Activated naive CD8-positive, alpha-beta T cell treated with anti-CD3 and anti-CD28 coated beads for 36 hours (primary cell): ENCODE results near the gene RANBP3. TPM values are rescaled to one million over a fixed set of nuclear protein-coding genes. Genes with fewer than 3 reads are reported as not detected.
"Not testable (repeated sequence)": the region's sequence is repeated elsewhere in the genome, so short reads cannot be mapped to it uniquely, and the experiment has no call there.

Experiments
- DNase-seq: peaks from one replicate; pipeline ENCODE4 v3.0.0; 2021
- H3K27ac Mint-ChIP-seq: one replicate; pipeline ENCODE4 v1.8.0; 2022; ENCODE audit warnings: mild to moderate bottlenecking, moderate library complexity, mixed read lengths
- H3K27me3 Mint-ChIP-seq: one replicate; pipeline ENCODE4 v1.8.0; 2022; ENCODE audit warnings: mild to moderate bottlenecking, mixed read lengths
- H3K36me3 Mint-ChIP-seq: one replicate; pipeline ENCODE4 v1.8.0; 2021; ENCODE audit warnings: mild to moderate bottlenecking, mixed read lengths
- H3K4me1 Mint-ChIP-seq: one replicate; pipeline ENCODE4 v1.8.0; 2021; ENCODE audit warnings: mixed read lengths
- H3K4me3 Mint-ChIP-seq: one replicate; pipeline ENCODE4 v1.8.0; 2022; ENCODE audit warnings: mild to moderate bottlenecking, moderate library complexity, mixed read lengths
- H3K9me3 Mint-ChIP-seq: one replicate; pipeline ENCODE4 v1.8.0; 2022; ENCODE audit warnings: mixed read lengths
- total RNA-seq, 2 experiments: library from RNA; stranded (reverse); gene quantifications; one replicate each; pipeline ENCODE4 v1.2.3, GENCODE V29; 2021

The RANBP3 gene
- total RNA-seq, 2 experiments from 2014 or later, result 94.0 to 109 TPM

- H3K4me3 Mint-ChIP-seq, result no peak overlapping the region
- H3K27me3 Mint-ChIP-seq, result peaks cover 22% of the 10 kb centered on the region
- no peaks in the 10 kb centered on the region for H3K9me3 Mint-ChIP-seq
- no peak overlapping the region for H3K27ac Mint-ChIP-seq
- peaks cover 6% of the 10 kb centered on the region for H3K4me1 Mint-ChIP-seq
- peaks cover 4% of the 10 kb centered on the region for H3K36me3 Mint-ChIP-seq
- no peak for DNase-seq
Observed at GRCh38 chr19:5894704-5895349, 83.1 kb downstream of the RANBP3 start.

DNA sequence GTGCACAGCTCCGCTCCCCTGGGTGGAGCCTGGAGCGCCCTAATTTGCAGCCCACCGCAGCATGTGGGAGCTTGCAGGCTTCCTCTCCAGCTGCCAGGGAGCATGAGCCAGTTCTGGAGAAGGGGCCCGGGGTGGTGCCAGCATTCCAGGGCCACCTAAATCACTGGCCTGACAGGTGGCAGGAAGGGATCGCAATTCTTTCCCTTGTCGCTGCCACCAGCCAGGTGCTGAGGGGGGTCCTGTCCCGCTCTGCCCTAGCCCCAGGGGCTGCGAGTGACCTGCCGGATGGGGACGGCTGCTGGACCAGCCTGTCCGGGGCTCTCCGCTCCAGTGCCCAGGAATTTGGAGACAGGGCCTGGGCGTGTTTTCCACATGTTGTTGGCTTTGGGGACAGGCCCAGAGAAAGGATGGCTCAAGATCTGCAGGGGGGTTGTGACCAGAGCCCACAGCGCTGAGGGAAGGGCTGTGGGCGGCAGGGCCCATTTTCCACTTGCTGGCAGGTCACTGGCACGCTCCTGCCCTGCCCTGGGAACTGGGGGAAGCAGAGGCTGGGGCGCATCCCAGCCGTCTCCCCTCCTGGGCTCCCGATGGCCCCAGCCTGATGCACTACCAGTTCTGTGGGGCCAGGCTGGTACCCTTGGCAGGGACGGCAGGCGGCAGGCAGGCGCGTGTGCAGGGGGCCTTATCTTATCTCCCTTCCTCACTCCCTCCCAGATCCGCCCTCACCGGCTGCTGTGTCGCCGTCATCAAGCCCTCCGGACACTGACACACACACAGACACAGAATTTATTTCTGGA is 83.8 kb downstream of the RANBP3 start:
- no peak overlapping the region for H3K4me3 Mint-ChIP-seq
- peaks cover 3% of the 10 kb centered on the region for H3K36me3 Mint-ChIP-seq
- peaks cover 30% of the 10 kb centered on the region for H3K27me3 Mint-ChIP-seq
- DNase-seq, result no peak
- H3K9me3 Mint-ChIP-seq, result no peaks in the 10 kb centered on the region
- H3K27ac Mint-ChIP-seq, result no peak overlapping the region
- H3K4me1 Mint-ChIP-seq, result peaks cover 4% of the 10 kb centered on the region

GRCh38 chr19:5893296-5893903 is 84.5 kb downstream of the RANBP3 start:
- no peak overlapping the region for H3K4me3 Mint-ChIP-seq
- no peak for DNase-seq
- H3K36me3 Mint-ChIP-seq, result peaks cover 3% of the 10 kb centered on the region
- peaks cover 37% of the 10 kb centered on the region for H3K27me3 Mint-ChIP-seq
- no peaks in the 10 kb centered on the region for H3K9me3 Mint-ChIP-seq
- H3K27ac Mint-ChIP-seq, result no peak overlapping the region
- peaks cover 4% of the 10 kb centered on the region for H3K4me1 Mint-ChIP-seq

GRCh38 chr19:5892772-5893275 is 85.1 kb downstream of the RANBP3 start:
- H3K4me3 Mint-ChIP-seq, result no peak overlapping the region
- no peak overlapping the region for H3K27ac Mint-ChIP-seq
- no peaks in the 10 kb centered on the region for H3K9me3 Mint-ChIP-seq
- peaks cover 3% of the 10 kb centered on the region for H3K4me1 Mint-ChIP-seq
- peaks cover 3% of the 10 kb centered on the region for H3K36me3 Mint-ChIP-seq
- DNase-seq, result no peak
- H3K27me3 Mint-ChIP-seq, result peaks cover 42% of the 10 kb centered on the region

GRCh38 chr19:5891938-5892771 is 85.8 kb downstream of the RANBP3 start:
- H3K4me3 Mint-ChIP-seq, result no peak overlapping the region
- peak; percentile 23 for DNase-seq
- H3K27ac Mint-ChIP-seq, result no peak overlapping the region
- H3K9me3 Mint-ChIP-seq, result no peaks in the 10 kb centered on the region
- H3K4me1 Mint-ChIP-seq, result peaks cover 2% of the 10 kb centered on the region
- peaks cover 43% of the 10 kb centered on the region for H3K27me3 Mint-ChIP-seq
- peaks cover 3% of the 10 kb centered on the region for H3K36me3 Mint-ChIP-seq

- Mint-ChIP-seq H3K27ac (peak overlapping the region; percentile 29), H3K4me3 (no peak overlapping the region), H3K27me3 (peaks cover 48% of the 10 kb centered on the region), H3K9me3 (no peaks in the 10 kb centered on the region), H3K4me1 (peaks cover 2% of the 10 kb centered on the region), H3K36me3 (peaks cover 3% of the 10 kb centered on the region)
- no peak for DNase-seq
Observed at GRCh38 chr19:5891572-5891937, 86.4 kb downstream of the RANBP3 start.

- Mint-ChIP-seq H3K4me1 (peaks cover 2% of the 10 kb centered on the region), H3K9me3 (no peaks in the 10 kb centered on the region), H3K4me3 (no peak overlapping the region), H3K27ac (no peak overlapping the region), H3K27me3 (peaks cover 52% of the 10 kb centered on the region), H3K36me3 (no peaks in the 10 kb centered on the region)
- no peak for DNase-seq
Observed at GRCh38 chr19:5890099-5890498, 87.8 kb downstream of the RANBP3 start.

- no peaks in the 10 kb centered on the region for H3K36me3 Mint-ChIP-seq
- no peak for DNase-seq
- H3K27me3 Mint-ChIP-seq, result peaks cover 56% of the 10 kb centered on the region
- no peaks in the 10 kb centered on the region for H3K9me3 Mint-ChIP-seq
- H3K4me1 Mint-ChIP-seq, result peaks cover 2% of the 10 kb centered on the region
- H3K27ac Mint-ChIP-seq, result no peak overlapping the region
- H3K4me3 Mint-ChIP-seq, result no peak overlapping the region
Observed at GRCh38 chr19:5889288-5889971, 88.5 kb downstream of the RANBP3 start.

GRCh38 chr19:5884065-5884811 is 93.7 kb downstream of the RANBP3 start:
- DNase-seq, result not testable (repeated sequence)

GRCh38 chr19:5883157-5883873 is 94.6 kb downstream of the RANBP3 start:
- not testable (repeated sequence) for H3K9me3 Mint-ChIP-seq, DNase-seq, H3K27ac Mint-ChIP-seq

More at GRCh38 chr19:5884065-5884811, 93.7 kb downstream of the RANBP3 start:
- H3K9me3 Mint-ChIP-seq, H3K4me1 Mint-ChIP-seq, H3K4me3 Mint-ChIP-seq, H3K36me3 Mint-ChIP-seq, H3K27ac Mint-ChIP-seq: not testable (repeated sequence)
- peaks cover 55% of the 10 kb centered on the region for H3K27me3 Mint-ChIP-seq

GRCh38 chr19:5882421-5882968 is 95.4 kb downstream of the RANBP3 start:
- no peak overlapping the region for H3K27ac Mint-ChIP-seq
- no peak for DNase-seq
- no peaks in the 10 kb centered on the region for H3K9me3 Mint-ChIP-seq
- H3K4me3 Mint-ChIP-seq, result no peak overlapping the region
- H3K4me1 Mint-ChIP-seq, result no peaks in the 10 kb centered on the region
- no peaks in the 10 kb centered on the region for H3K36me3 Mint-ChIP-seq
- H3K27me3 Mint-ChIP-seq, result peaks cover 56% of the 10 kb centered on the region

More at GRCh38 chr19:5883157-5883873, 94.6 kb downstream of the RANBP3 start:
- peaks cover 54% of the 10 kb centered on the region for H3K27me3 Mint-ChIP-seq
- not testable (repeated sequence) for H3K4me3 Mint-ChIP-seq, H3K36me3 Mint-ChIP-seq, H3K4me1 Mint-ChIP-seq

DNA sequence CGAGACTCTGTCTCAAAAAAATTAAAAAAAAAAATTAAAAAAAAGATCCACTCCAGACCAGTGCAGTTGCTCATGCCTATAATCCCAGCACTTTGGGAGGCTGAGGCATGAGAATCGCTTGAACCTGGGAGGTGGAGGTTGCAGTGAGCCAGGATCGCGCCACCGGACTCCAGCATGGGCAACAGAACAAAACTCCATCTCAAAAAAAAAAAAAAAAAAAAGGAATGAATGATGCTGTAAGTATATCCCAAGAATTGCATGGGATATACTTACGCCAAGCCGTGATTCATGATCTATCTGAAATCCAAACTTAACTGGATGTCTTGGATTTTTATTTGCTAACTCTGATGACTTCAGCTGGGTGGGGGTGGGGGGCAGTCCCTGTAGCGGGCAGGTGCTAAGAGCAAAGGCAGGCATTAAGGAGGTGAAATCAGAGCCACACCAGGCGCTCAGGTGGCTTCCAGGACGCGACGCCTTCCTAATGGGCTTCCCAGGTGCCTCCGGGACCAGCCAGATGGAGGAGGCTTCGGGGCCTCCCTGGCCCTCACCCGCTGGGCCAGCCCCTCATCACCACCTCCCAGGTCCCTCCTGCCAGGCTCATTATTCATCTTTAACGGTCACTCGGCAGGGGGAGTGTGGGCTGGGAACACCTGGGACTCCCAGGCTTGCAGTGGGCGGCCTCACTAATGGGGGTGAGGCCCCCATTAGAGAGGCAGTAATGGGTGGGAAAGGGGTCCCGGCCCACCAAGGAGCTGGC is 96.2 kb downstream of the RANBP3 start:
- no peak overlapping the region for H3K27ac Mint-ChIP-seq
- H3K36me3 Mint-ChIP-seq, result no peaks in the 10 kb centered on the region
- DNase-seq, result no peak
- H3K4me3 Mint-ChIP-seq, result no peak overlapping the region
- no peaks in the 10 kb centered on the region for H3K4me1 Mint-ChIP-seq
- H3K9me3 Mint-ChIP-seq, result no peaks in the 10 kb centered on the region
- H3K27me3 Mint-ChIP-seq, result peaks cover 57% of the 10 kb centered on the region
